OCI-LY3 (cell line): Measurements from ENCODE around the gene HCFC1R1.

Experiments
- H2AFZ ChIP-seq: fragments of 200-600, 300-600 bp; shearing (Covaris generic); 2 replicates; pipeline ENCODE4 v1.6.0; 2014; ENCODE audit warnings: antibody characterized with exemption, low read depth, low read length
- H3K27ac ChIP-seq: fragments of 200-600, 300-600 bp; sonication (generic); 2 replicates; pipeline ENCODE4 v1.5.1; 2014; ENCODE audit warnings: mild to moderate bottlenecking, low read length, moderate library complexity, mixed read lengths
- H3K27me3 ChIP-seq: fragments of 200-600, 300-600 bp; sonication (generic); 2 replicates; pipeline ENCODE4 v1.6.1; 2014; ENCODE audit warnings: low read depth, low read length, mixed read lengths
- H3K36me3 ChIP-seq: fragments of 200-600, 300-600 bp; sonication (generic); replicated peaks from 2 replicates; pipeline ENCODE3; 2014; ENCODE audit warnings: low read depth, low read length, mixed read lengths
- H3K4me1 ChIP-seq: fragments of 300-600, 200-600 bp; sonication (generic); 2 replicates; pipeline ENCODE4 v1.6.1; 2014; ENCODE audit warnings: low read length, mixed read lengths
- H3K4me2 ChIP-seq: fragments of 200-600, 300-600 bp; sonication (generic); 2 replicates; pipeline ENCODE4 v1.6.1; 2014; ENCODE audit warnings: low read length, mixed read lengths
- H3K4me3 ChIP-seq: fragments of 300-600, 200-600 bp; sonication (generic); 2 replicates; pipeline ENCODE4 v1.5.1; 2014; ENCODE audit warnings: antibody characterized with exemption, mild to moderate bottlenecking, low read length, moderate library complexity
- H3K79me2 ChIP-seq: fragments of 300-600, 200-600 bp; shearing (Covaris generic); 2 replicates; pipeline ENCODE4 v1.6.1; 2014; ENCODE audit warnings: mild to moderate bottlenecking, low read length, mixed read lengths
- H3K9ac ChIP-seq: fragments of 300-600, 200-600 bp; shearing (Covaris generic); 2 replicates; pipeline ENCODE4 v1.6.0; 2014; ENCODE audit warnings: mild to moderate bottlenecking, low read length, moderate library complexity
- H3K9me3 ChIP-seq: fragments of 200-600, 300-600 bp; shearing (Covaris generic); 2 replicates; pipeline ENCODE4 v1.6.1; 2014; ENCODE audit warnings: low read length, mixed read lengths; ENCODE audit not compliant: insufficient read depth
- H4K20me1 ChIP-seq: fragments of 200-600, 300-600 bp; sonication (generic); 2 replicates; pipeline ENCODE4 v1.6.1; 2016; ENCODE audit warnings: low read length, mixed read lengths; ENCODE audit not compliant: insufficient read depth
- CTCF ChIP-seq: fragments of 200-600, 300-600 bp; sonication (generic); IDR thresholded peaks from 2 replicates; pipeline ENCODE4 v1.5.1; 2014; ENCODE audit warnings: antibody characterized with exemption, low read length, low read depth
- EZH2phosphoT487 ChIP-seq: fragments of 200-600 bp; shearing (Covaris generic); IDR thresholded peaks from 2 replicates; pipeline ENCODE4 v1.6.1; 2018; ENCODE audit warnings: antibody characterized with exemption, mixed run types, low read depth

HCFC1R1 gene

GRCh38 chr16:2996298-2996697 lies 27.4 kb downstream of the HCFC1R1 start:
- Histone ChIP-seq H3K9me3 (no peaks in the 10 kb centered on the region), H4K20me1 (no peaks in the 10 kb centered on the region), H3K79me2 (no peaks in the 10 kb centered on the region), H3K4me2 (no peak overlapping the region), H3K4me1 (no peaks in the 10 kb centered on the region), H3K27ac (no peak overlapping the region), H3K36me3 (no peaks in the 10 kb centered on the region), H3K27me3 (peaks cover 32% of the 10 kb centered on the region), H3K9ac (no peak overlapping the region), H3K4me3 (no peak overlapping the region), H2AFZ (no peak overlapping the region)
- TF ChIP-seq CTCF (no peak), EZH2phosphoT487 (no peak)

- no peak overlapping the region for H3K27ac ChIP-seq
- no peak overlapping the region for H3K4me2 ChIP-seq
- no peak overlapping the region for H3K4me3 ChIP-seq
- no peaks in the 10 kb centered on the region for H3K4me1 ChIP-seq
- H3K9ac ChIP-seq, result no peak overlapping the region
- no peaks in the 10 kb centered on the region for H4K20me1 ChIP-seq
- no peak overlapping the region for H2AFZ ChIP-seq
- H3K36me3 ChIP-seq, result no peaks in the 10 kb centered on the region
- no peaks in the 10 kb centered on the region for H3K79me2 ChIP-seq
- no peaks in the 10 kb centered on the region for H3K9me3 ChIP-seq
- peaks cover 35% of the 10 kb centered on the region for H3K27me3 ChIP-seq
- TF ChIP-seq EZH2phosphoT487 (no peak), CTCF (no peak)
Observed at GRCh38 chr16:2992383-2993081, 31.2 kb downstream of the HCFC1R1 start.

- Histone ChIP-seq H3K4me3 (no peak overlapping the region), H3K9me3 (no peaks in the 10 kb centered on the region), H3K27me3 (peaks cover 27% of the 10 kb centered on the region), H3K4me1 (no peaks in the 10 kb centered on the region), H3K36me3 (no peaks in the 10 kb centered on the region), H3K79me2 (no peaks in the 10 kb centered on the region), H3K4me2 (no peak overlapping the region), H2AFZ (no peak overlapping the region), H4K20me1 (no peaks in the 10 kb centered on the region), H3K27ac (no peak overlapping the region), H3K9ac (no peak overlapping the region)
- TF ChIP-seq CTCF (no peak), EZH2phosphoT487 (no peak)
Observed at GRCh38 chr16:2991566-2992261, 32.0 kb downstream of the HCFC1R1 start.

GRCh38 chr16:2990891-2991290 lies 32.9 kb downstream of the HCFC1R1 start:
- H3K27me3 ChIP-seq, result peaks cover 25% of the 10 kb centered on the region
- H2AFZ ChIP-seq, result no peak overlapping the region
- TF ChIP-seq CTCF (no peak), EZH2phosphoT487 (no peak)
- no peaks in the 10 kb centered on the region for H3K36me3 ChIP-seq
- no peaks in the 10 kb centered on the region for H4K20me1 ChIP-seq
- no peak overlapping the region for H3K9ac ChIP-seq
- no peaks in the 10 kb centered on the region for H3K9me3 ChIP-seq
- H3K79me2 ChIP-seq, result no peaks in the 10 kb centered on the region
- no peak overlapping the region for H3K4me3 ChIP-seq
- H3K4me2 ChIP-seq, result no peak overlapping the region
- no peaks in the 10 kb centered on the region for H3K4me1 ChIP-seq
- no peak overlapping the region for H3K27ac ChIP-seq
